ENCODE data around the gene MEGF6. TPM values are rescaled to one million over a fixed set of nuclear protein-coding genes. Genes with fewer than 3 reads are reported as not detected.

The MEGF6 gene
- total RNA-seq, 1 experiment from 2014 or later: 8.1 TPM

DNA sequence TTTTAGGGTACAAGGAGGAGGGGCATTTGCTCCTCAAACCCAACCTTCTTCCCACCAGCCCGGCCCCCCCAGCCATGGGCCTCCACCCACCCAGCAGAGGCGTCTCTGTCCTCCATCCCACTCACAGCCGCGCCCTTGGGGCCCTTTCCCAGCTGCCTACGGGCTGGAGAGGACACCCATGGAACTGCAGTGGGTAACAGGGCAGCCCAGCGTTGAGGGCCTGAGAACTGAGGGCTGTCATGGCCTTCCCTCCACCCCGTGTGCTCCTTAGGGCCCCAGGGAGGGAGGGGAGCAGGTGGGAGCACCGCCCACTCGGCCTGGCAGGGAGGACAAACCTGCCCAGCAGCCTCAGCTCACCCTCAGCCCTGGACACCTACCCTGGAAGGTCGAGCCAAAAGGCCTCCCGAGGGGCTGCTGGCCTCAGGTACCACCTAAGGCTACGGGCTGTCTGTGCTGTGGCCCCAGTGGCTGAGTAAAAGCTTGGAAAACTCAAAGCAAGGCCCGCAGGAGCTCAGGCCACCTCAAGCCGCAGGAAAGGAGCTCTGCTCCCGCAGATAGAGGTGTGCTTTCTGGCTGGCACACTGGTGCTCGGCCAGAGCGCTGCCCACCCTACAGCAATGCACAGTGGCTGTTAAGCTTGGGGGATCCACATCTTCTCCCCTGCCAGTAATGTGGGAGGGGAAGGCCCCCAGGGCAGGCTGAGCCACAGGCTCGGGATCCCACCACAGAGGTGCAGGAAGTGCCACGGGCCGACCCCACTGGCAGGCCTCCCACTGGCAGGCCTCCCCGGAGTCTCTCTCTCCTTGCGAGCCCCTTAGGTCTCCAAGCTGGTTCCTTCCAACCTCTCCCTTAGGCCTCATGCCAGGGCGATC, 159.1 kb downstream of the MEGF6 start:
- in situ Hi-C loops (cut with HindIII; ENCODE audit: low sequenced_read_pairs): no loop called here
- DNase-seq (ENCODE audit: low spot score): no peak

DNA sequence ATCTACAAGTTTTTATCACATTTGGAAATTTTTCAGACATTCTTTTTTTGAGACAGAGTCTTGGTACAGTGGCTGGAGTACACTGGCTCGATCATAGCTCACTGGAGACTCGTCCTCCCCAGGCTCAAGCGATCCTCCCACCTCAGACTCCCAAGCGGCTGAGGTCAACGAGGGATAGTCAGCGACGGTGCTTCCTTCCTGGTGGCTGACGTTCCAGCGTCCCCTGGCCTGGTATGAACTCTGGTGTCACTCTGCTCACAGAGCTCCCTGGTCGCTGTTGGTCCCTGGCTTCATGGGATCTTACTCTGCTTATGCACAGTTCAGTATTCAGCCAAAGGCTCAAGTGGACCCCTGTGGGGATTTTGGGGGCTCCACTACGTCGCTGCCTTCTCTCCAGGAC, 160.3 kb downstream of the MEGF6 start:
- in situ Hi-C loops (cut with HindIII; ENCODE audit: low sequenced_read_pairs): no loop called here
- no peak for DNase-seq (ENCODE audit: low spot score)

DNA sequence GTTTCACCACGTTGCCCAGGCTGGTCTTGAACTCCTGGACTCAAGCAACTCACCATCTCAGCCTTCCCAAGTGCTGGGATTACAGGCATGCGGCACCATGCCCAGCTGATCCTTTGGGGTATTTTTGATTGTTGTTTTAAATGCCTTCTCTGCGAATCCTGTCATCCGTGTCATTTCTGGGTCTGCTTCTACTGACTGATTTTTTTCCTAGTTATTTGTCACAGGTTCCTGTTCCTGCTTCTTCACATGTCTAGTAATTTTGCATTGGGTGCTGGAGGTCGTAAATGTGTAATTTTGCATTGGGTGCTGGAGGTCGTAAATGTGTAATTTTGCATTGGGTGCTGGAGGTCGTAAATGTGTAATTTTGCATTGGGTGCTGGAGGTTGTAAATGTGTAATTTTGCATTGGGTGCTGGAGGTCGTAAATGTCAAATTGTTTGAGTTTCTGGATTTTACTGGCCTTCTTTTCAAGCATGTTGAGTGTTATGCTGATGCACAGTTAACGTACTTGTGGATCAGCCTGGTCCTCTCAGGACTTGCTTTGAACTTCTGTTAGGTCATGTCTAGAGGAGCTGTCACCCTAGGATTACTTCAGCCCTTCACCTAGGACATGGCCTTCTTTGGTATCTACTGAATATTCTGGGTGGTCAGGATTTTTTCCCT, 161.0 kb downstream of the MEGF6 start:
- in situ Hi-C loops (cut with HindIII; ENCODE audit: low sequenced_read_pairs): no loop called here
- no peak for DNase-seq (ENCODE audit: low spot score)

DNA sequence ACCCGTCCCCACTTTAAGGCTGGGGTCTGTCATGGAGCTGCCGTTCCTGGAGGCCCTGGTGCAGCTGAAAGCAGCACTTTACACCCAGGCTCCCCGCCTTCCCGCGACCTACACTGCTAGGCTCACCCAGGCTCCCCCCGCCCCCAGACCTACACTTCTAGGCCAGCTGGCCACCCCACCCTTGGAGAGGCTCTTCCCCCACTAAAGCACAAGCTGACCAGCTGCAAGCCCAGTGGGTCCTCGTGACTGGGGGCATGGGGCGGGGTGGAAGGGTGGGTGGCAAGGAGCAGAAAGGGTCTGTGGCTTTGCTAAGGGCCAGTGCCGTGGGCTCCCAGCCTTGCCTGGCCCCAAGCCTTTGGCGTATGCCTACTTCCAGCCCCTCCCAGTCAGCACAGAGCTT, 166.6 kb downstream of the MEGF6 start:
- DNase-seq (ENCODE audit: low spot score): no peak
- in situ Hi-C loops (cut with HindIII; ENCODE audit: low sequenced_read_pairs): no loop called here

DNA sequence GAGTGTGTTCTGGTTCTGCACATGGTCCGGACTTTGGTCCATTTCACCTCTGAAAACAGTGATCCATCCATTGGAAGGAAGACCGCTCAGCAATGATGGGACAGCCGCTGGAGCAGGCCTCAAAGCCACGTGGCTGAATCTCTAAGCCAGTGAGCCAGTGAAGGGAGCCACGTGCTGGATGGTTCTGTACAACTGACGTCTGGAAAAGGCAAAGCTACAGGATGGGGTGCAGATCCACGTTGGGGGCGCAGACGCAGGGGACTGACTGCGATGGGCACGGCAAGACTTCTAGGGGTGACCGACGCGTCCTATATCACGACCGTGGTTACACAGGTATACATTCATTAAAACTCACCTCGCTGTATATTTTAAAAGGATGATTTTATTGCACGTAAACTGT, 167.0 kb downstream of the MEGF6 start:
- in situ Hi-C loops (cut with HindIII; ENCODE audit: low sequenced_read_pairs): no loop called here
- DNase-seq (ENCODE audit: low spot score): no peak

DNA sequence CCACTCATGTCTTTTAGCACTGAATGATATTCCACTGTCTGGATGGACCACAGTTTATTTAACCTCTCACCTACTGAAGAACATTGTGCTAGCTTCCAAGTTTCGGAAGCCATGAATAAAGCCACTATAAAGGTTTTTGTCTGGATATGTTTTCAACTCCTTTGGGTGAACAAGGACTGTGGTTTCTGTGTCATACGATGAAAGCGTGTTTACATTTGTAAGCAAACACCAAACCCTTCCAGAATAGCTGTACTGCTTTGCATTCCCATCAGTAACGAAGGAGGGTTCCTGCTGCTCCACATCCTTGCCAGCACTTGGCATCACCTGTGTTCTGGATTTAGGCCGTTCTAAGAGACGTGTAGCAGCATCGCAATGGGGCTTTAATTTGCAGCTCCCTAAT, 167.5 kb downstream of the MEGF6 start:
- no peak for DNase-seq (ENCODE audit: low spot score)
- in situ Hi-C loops (cut with HindIII; ENCODE audit: low sequenced_read_pairs): no loop called here

DNA sequence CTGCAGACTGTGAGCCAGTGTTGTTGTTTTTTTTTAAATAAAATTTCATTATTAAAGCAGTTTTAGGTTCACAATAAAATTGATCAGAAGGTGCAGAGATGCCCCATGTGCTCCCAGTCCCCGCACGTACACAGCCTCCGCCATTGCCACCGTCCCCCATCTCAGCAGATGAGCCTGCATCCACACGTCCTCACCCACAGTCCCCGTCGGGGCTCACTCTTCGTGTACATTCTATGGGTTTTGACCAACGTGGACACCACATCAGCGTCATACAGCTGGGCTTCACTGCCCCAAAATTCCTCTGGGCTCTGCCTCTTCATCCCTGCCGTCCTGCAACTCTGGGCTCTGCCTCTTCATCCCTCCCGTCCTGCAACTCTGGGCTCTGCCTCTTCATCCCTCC, 168.4 kb downstream of the MEGF6 start:
- in situ Hi-C loops (cut with HindIII; ENCODE audit: low sequenced_read_pairs): no loop called here
- DNase-seq (ENCODE audit: low spot score): no peak

DNA sequence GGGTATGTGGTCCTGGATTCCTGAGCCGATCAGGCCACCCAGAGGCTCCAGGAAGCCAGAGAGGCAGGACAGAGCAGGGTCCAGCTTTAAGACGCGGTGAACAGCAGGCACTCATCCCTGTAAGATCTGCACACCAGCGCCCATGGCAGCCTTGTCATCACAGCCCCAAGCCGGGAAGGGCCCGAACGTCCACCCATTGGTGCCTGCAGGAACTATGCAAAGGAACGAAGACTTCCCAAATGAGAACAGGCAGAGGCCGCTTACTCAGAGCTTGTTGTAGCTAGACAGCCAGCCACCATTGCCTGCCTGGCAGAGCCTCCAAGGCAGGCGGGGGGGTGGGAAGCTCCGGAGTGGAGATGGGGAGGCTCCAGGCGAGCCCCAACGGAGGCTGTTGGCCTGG, 169.0 kb downstream of the MEGF6 start:
- DNase-seq (ENCODE audit: low spot score): no peak
- in situ Hi-C loops (cut with HindIII; ENCODE audit: low sequenced_read_pairs): no loop called here

DNA sequence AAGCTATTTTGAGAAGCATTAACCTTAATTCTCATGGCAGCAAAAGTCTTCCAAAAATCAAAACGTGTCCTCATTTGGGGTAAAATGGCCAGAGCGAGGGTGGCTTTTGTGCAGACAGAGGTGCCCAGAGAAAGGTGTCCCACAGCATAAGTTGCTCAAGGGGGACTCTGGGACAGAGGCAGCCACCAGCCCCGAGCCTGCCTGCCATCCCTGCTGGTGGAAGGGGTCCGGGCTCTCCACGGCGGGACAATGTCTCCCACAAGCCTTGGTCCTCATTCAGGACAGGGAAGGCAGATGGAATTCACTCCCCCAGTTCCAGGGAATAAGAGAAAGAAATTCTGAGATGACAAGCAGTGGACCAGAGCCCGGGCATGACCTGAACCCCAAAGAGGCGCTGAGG, 169.4 kb downstream of the MEGF6 start:
- in situ Hi-C loops (cut with HindIII; ENCODE audit: low sequenced_read_pairs): no loop called here
- DNase-seq (ENCODE audit: low spot score): no peak

DNA sequence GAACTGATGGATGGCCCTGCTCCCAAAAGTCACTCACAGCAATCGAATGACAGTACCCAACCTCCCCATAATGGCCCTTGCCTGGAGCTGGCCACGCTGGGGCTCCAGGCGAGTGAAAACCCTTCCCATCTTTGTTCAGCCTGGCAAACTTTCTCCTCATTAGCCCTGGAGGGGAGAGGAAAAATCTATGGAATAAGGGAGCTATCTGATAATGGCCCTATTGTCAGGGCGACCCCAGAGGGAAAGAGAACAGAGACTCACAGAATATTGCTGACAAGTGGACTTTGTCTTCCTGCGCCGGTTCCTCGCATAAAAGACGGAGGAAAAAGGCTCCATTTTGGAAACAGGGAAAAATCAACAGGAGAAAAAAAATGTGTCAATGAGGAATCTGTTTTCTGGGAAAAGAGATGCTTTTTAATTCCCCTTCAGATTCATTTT, 169.9 kb downstream of the MEGF6 start:
- DNase-seq (ENCODE audit: low spot score): no peak
- in situ Hi-C loops (cut with HindIII; ENCODE audit: low sequenced_read_pairs): no loop called here

DNA sequence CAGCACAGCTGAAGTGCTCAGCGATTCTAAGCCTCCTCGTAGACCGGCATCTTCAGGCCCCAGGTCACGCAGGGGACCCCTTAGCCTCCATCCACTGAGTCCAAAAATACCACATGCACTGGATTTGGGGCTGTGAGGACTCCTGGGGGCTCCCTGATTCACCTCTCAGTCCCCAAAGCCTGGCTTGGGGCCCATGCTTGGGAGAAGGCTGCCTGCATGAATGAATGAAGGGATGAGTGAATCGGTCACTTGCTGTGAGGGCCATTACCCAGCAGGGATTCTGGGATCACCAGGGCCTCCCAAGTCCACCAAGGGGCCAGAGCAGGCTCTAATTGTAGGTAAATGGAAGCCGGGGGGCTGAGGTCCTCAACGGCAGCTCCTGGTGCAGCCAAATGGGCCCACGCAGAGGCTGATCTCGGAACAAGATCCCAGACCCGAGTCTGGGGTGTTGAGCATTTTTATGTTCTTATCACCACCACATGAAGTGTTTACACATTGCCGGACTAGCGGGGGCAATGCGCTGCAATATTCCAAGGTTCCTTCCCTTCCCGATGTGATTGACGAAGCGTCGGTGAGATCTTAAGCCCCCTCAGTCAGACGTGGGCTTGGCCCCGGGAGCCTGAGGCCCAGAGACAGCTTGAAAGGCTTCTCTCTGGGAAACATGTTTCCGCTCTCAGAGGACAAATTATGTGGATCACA, 170.4 kb downstream of the MEGF6 start:
- no peak for DNase-seq (ENCODE audit: low spot score)
- in situ Hi-C loops (cut with HindIII; ENCODE audit: low sequenced_read_pairs): no loop called here

DNA sequence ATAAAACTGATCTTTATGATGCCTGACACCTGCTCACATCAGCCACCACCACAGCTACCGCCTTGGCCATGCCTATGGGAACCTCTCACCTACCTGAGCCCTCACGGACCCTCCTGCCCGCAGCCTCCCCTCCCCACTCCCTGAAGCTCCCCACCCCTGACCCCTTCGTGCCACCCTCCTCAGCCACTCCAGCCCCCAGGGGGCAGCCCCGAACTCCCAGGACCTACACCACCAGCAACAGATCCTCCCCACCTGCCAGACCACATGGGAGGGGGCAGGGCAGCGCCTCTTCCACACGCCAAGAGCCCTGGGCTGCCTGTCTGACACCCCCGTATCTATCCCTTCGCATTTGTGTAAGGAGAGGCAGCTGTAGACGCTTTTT, 171.0 kb downstream of the MEGF6 start:
- in situ Hi-C loops (cut with HindIII; ENCODE audit: low sequenced_read_pairs): no loop called here
- no peak for DNase-seq (ENCODE audit: low spot score)

Other genes with a start within 250 kb of the MEGF6 start
- gene ARHGEF16, start 156.8 kb downstream of the MEGF6 start, total RNA-seq (2014; rRNA removed; shearing (Covaris generic)): 16.0 and 20.2 TPM in 2 replicates
- gene TPRG1L, start 13.5 kb upstream of the MEGF6 start, total RNA-seq (2014; rRNA removed; shearing (Covaris generic)): 19.2 and 21.7 TPM in 2 replicates
- 34.5 and 40.8 TPM in 2 replicates for gene WRAP73, start 38.6 kb upstream of the MEGF6 start, total RNA-seq (2014; rRNA removed; shearing (Covaris generic))
- gene TP73, start 41.0 kb upstream of the MEGF6 start, total RNA-seq (2014; rRNA removed; shearing (Covaris generic)): 0.86 and 2.4 TPM in 2 replicates
- gene CCDC27, start 140.9 kb upstream of the MEGF6 start, total RNA-seq (2014; rRNA removed; shearing (Covaris generic)): not detected in 2 replicates
- 20.1 and 26.6 TPM in 2 replicates for gene SMIM1, start 161.2 kb upstream of the MEGF6 start, total RNA-seq (2014; rRNA removed; shearing (Covaris generic))
- 35.4 and 41.8 TPM in 2 replicates for gene LRRC47, start 185.0 kb upstream of the MEGF6 start, total RNA-seq (2014; rRNA removed; shearing (Covaris generic))
- 6.0 and 17.5 TPM in 2 replicates for gene CEP104, start 245.7 kb upstream of the MEGF6 start, total RNA-seq (2014; rRNA removed; shearing (Covaris generic))
- 7.6 and 10.0 TPM in 2 replicates for gene DFFB, start 246.0 kb upstream of the MEGF6 start, total RNA-seq (2014; rRNA removed; shearing (Covaris generic))